ENCODE measurements around the gene MILR1. TPM values are rescaled to one million over a fixed set of nuclear protein-coding genes. Genes with fewer than 3 reads are reported as not detected.
A peak's percentile ranks its signal among the peaks of the same experiment; 100 is the strongest.

MILR1 gene
- total RNA-seq, 1 donor from 2014 or later = 2.5 TPM

GRCh38 chr17:64443086-64443760, 5.7 kb upstream of the MILR1 start:
- H3K9me3 ChIP-seq (replicated peaks) = peaks cover 12% of the 10 kb centered on the region
- H3K27me3 ChIP-seq (ENCODE audit: low read depth) = no peaks in the 10 kb centered on the region
- peaks cover 10% of the 10 kb centered on the region for H3K4me1 ChIP-seq
- intact Hi-C loops (cut with micrococcal nuclease) = no loop called here
- TF ChIP-seq CTCF (IDR thresholded peaks at IDR 0.05; ENCODE audit: borderline replicate concordance) = no peak
- no peak for DNase-seq
- no peak overlapping the region for H3K4me3 ChIP-seq
- H3K27ac ChIP-seq (replicated peaks) = peak overlapping the region; percentile 59
- H3K36me3 ChIP-seq = peaks cover under 1% of the 10 kb centered on the region

- Histone ChIP-seq H3K27me3 (ENCODE audit: low read depth) (no peaks in the 10 kb centered on the region), H3K9me3 (replicated peaks) (no peaks in the 10 kb centered on the region), H3K4me1 (peaks cover 4% of the 10 kb centered on the region), H3K27ac (replicated peaks) (no peak overlapping the region), H3K36me3 (no peaks in the 10 kb centered on the region), H3K4me3 (no peak overlapping the region)
- no peak for DNase-seq
- intact Hi-C loops (cut with micrococcal nuclease) = no loop called here
- TF ChIP-seq CTCF (IDR thresholded peaks at IDR 0.05; ENCODE audit: borderline replicate concordance) = no peak
Measured at GRCh38 chr17:64447526-64447925, 1.4 kb upstream of the MILR1 start.

GRCh38 chr17:64449545-64449944, 630 bp downstream of the MILR1 start:
- H3K27ac ChIP-seq (replicated peaks) = peak overlapping the region; percentile 72
- no peak for DNase-seq
- no peaks in the 10 kb centered on the region for H3K9me3 ChIP-seq (replicated peaks)
- H3K4me3 ChIP-seq = peak overlapping the region; percentile 43
- peaks cover 4% of the 10 kb centered on the region for H3K4me1 ChIP-seq
- intact Hi-C loops (cut with micrococcal nuclease) = no loop called here
- no peaks in the 10 kb centered on the region for H3K27me3 ChIP-seq (ENCODE audit: low read depth)
- H3K36me3 ChIP-seq = no peaks in the 10 kb centered on the region
- TF ChIP-seq CTCF (IDR thresholded peaks at IDR 0.05; ENCODE audit: borderline replicate concordance) = no peak

- no peak for TF ChIP-seq CTCF (IDR thresholded peaks at IDR 0.05; ENCODE audit: borderline replicate concordance)
- H3K36me3 ChIP-seq = no peaks in the 10 kb centered on the region
- intact Hi-C loops (cut with micrococcal nuclease) = no loop called here
- no peak overlapping the region for H3K27ac ChIP-seq (replicated peaks)
- H3K4me3 ChIP-seq = no peak overlapping the region
- no peaks in the 10 kb centered on the region for H3K9me3 ChIP-seq (replicated peaks)
- H3K4me1 ChIP-seq = peaks cover 11% of the 10 kb centered on the region
- no peaks in the 10 kb centered on the region for H3K27me3 ChIP-seq (ENCODE audit: low read depth)
- no peak for DNase-seq
Measured at GRCh38 chr17:64455993-64456885, 7.3 kb downstream of the MILR1 start.

- intact Hi-C loops (cut with micrococcal nuclease) = no loop called here
- no peak overlapping the region for H3K4me3 ChIP-seq
- H3K27ac ChIP-seq (replicated peaks) = no peak overlapping the region
- no peak for DNase-seq
- H3K27me3 ChIP-seq (ENCODE audit: low read depth) = no peaks in the 10 kb centered on the region
- H3K4me1 ChIP-seq = peaks cover 13% of the 10 kb centered on the region
- no peaks in the 10 kb centered on the region for H3K9me3 ChIP-seq (replicated peaks)
- H3K36me3 ChIP-seq = no peaks in the 10 kb centered on the region
- TF ChIP-seq CTCF (IDR thresholded peaks at IDR 0.05; ENCODE audit: borderline replicate concordance) = no peak
Measured at GRCh38 chr17:64457156-64457555, 8.2 kb downstream of the MILR1 start.
